Measurements from ENCODE around the gene LGI2.

GRCh38 chr4:25015012-25015411 is 15.7 kb downstream of the LGI2 start:
- TF ChIP-seq CTCF (optimal IDR thresholded peaks at IDR 0.05 in 1 of 3, IDR thresholded peaks at IDR 0.05 in 1 of 3, conservative IDR thresholded peaks at IDR 0.05 in 1 of 3; ENCODE audit: extremely low read depth in 1 of 3, insufficient read depth in 2 of 3, low read length in 3 of 3) (no peak), EZH2 (IDR thresholded peaks at IDR 0.05; ENCODE audit: low read length) (no peak)
